Progenitor cell of endocrine pancreas (in vitro differentiated cells): ENCODE measurements around the gene GRB10. TPM values are rescaled to one million over a fixed set of nuclear protein-coding genes. Genes with fewer than 3 reads are reported as not detected.

Experiments
- DNase-seq: peaks from one replicate; pipeline ENCODE4 v3.0.0; 2021; ENCODE audit warnings: low spot score; ENCODE audit not compliant: unreplicated experiment
- H3K27ac Mint-ChIP-seq: 2 replicates; pipeline ENCODE4 v1.8.0; 2021; ENCODE audit warnings: mild to moderate bottlenecking, moderate library complexity, mixed read lengths
- H3K27me3 Mint-ChIP-seq: 2 replicates; pipeline ENCODE4 v1.8.0; 2021; ENCODE audit warnings: mixed read lengths
- H3K36me3 Mint-ChIP-seq: 2 replicates; pipeline ENCODE4 v1.8.0; 2022; ENCODE audit warnings: mixed read lengths; ENCODE audit not compliant: insufficient read depth
- H3K4me1 Mint-ChIP-seq: 2 replicates; pipeline ENCODE4 v1.8.0; 2021; ENCODE audit warnings: low read depth, mixed read lengths
- H3K4me3 Mint-ChIP-seq: 2 replicates; pipeline ENCODE4 v1.8.0; 2021; ENCODE audit warnings: low read depth, mild to moderate bottlenecking, moderate library complexity, mixed read lengths
- H3K9me3 Mint-ChIP-seq: 2 replicates; pipeline ENCODE4 v1.8.0; 2021; ENCODE audit warnings: low read depth, mixed read lengths
- CTCF ChIP-seq: fragments of 200-600 bp; sonication (generic); IDR thresholded peaks from one replicate; pipeline ENCODE4 v1.5.0; 2021; ENCODE audit warnings: antibody characterized with exemption, mild to moderate bottlenecking; ENCODE audit not compliant: unreplicated experiment
- total RNA-seq: library from RNA; stranded (reverse); gene quantifications from 2 replicates; pipeline ENCODE4 v1.2.1, GENCODE V29; 2021

The GRB10 gene
- total RNA-seq, 1 donor from 2014 or later = 58.4 TPM

DNA sequence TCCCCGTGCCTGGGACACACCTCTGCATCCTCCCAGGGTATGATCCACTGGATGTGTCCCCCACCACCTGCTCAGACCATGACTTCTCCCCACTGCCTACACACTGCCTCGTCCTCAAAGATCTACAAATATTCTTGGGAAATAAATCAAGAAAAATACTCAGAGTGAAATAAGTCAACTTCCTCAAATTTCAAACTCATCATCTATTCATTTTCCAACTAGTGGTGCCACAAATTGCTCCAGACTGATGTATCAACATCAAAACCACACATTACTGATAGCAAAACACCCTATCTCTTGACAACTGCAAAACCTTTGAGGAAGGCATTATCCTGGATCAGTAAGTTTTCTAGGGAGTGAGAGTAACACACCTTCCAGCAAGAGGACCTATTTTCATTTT lies 87.7 kb downstream of the GRB10 start:
- H3K27me3 Mint-ChIP-seq = no peaks in the 10 kb centered on the region
- peaks cover 6% of the 10 kb centered on the region for H3K36me3 Mint-ChIP-seq
- no peak overlapping the region for H3K4me3 Mint-ChIP-seq
- H3K27ac Mint-ChIP-seq = no peak overlapping the region
- DNase-seq = no peak
- H3K9me3 Mint-ChIP-seq = no peaks in the 10 kb centered on the region
- H3K4me1 Mint-ChIP-seq = peaks cover 13% of the 10 kb centered on the region
- no peak for TF ChIP-seq CTCF

GRCh38 chr7:50693455-50694130 lies 89.1 kb downstream of the GRB10 start:
- peaks cover 13% of the 10 kb centered on the region for H3K4me1 Mint-ChIP-seq
- H3K27ac Mint-ChIP-seq = peak overlapping the region; percentile 60
- H3K9me3 Mint-ChIP-seq = no peaks in the 10 kb centered on the region
- no peaks in the 10 kb centered on the region for H3K27me3 Mint-ChIP-seq
- H3K4me3 Mint-ChIP-seq = no peak overlapping the region
- TF ChIP-seq CTCF = no peak
- H3K36me3 Mint-ChIP-seq = peaks cover 8% of the 10 kb centered on the region
- DNase-seq = no peak

DNA sequence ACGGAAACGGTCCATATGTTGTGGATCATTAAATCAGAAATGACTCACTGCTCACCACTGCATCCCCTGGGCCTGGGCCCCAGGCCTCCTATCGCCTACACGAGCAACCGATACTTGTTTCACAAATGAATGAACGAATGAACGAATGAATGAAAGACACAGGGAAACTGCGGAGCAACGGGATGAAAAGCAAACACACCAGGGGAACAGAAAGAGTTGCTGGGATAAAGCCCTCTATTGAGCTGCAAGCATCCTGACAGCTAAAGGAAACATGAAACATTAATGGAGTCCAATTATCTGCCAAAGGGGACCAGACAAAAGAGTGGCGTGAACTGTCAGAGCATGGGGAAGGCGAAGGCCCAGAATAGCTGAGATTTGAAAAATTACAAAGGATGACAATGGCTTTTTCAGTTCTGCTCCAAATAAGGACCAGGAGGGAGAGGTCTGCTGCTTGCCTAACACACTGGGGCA lies 92.1 kb downstream of the GRB10 start:
- Mint-ChIP-seq H3K27me3 (no peaks in the 10 kb centered on the region), H3K27ac (no peak overlapping the region)
- DNase-seq = no peak

DNA sequence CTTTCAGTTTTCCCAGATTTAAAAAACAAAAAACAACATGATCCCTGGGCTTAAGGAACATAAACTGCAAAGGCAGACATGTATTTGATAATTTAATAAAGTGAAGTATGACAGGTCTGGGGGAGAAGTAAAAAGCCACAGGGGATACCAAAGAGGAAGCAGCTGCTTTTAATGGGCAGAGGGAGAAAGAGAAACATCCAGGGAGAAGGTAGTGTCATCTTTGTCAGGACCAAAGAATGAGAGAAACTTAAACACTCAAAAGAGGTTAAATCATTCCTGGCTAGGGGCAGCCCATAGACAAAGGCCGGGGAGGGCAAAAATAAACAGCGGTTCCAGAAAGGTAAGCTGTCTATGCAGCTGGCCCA lies 94.5 kb downstream of the GRB10 start:
- Mint-ChIP-seq H3K36me3 (peaks cover 15% of the 10 kb centered on the region), H3K9me3 (no peaks in the 10 kb centered on the region), H3K4me1 (peaks cover 2% of the 10 kb centered on the region), H3K4me3 (no peak overlapping the region), H3K27me3 (no peaks in the 10 kb centered on the region), H3K27ac (no peak overlapping the region)
- no peak for DNase-seq
- no peak for TF ChIP-seq CTCF

More for the DNA sequence above, 92.1 kb downstream of the GRB10 start:
- no peak for TF ChIP-seq CTCF
- H3K4me3 Mint-ChIP-seq = no peak overlapping the region
- H3K4me1 Mint-ChIP-seq = peaks cover 10% of the 10 kb centered on the region
- no peaks in the 10 kb centered on the region for H3K9me3 Mint-ChIP-seq
- peaks cover 12% of the 10 kb centered on the region for H3K36me3 Mint-ChIP-seq

GRCh38 chr7:50687575-50688225 lies 95.0 kb downstream of the GRB10 start:
- Mint-ChIP-seq H3K4me3 (no peak overlapping the region), H3K27ac (no peak overlapping the region), H3K36me3 (peaks cover 16% of the 10 kb centered on the region), H3K9me3 (no peaks in the 10 kb centered on the region), H3K27me3 (no peaks in the 10 kb centered on the region), H3K4me1 (peaks cover 2% of the 10 kb centered on the region)
- TF ChIP-seq CTCF = no peak
- DNase-seq = no peak
